Parathyroid adenoma (tissue), 2 donors: ENCODE results near the gene ZNF573.
"Not testable (repeated sequence)": the region's sequence is repeated elsewhere in the genome, so short reads cannot be mapped to it uniquely, and the experiment has no call there.

Source experiments
- H2AFZ ChIP-seq: fragments of 300-600 bp; sonication (generic); one replicate; pipeline ENCODE4 v1.7.0; 2017; ENCODE audit warnings: antibody characterized with exemption, mild to moderate bottlenecking
- H3K27ac ChIP-seq: fragments of 300-600 bp; sonication (generic); one replicate; pipeline ENCODE4 v1.7.0; 2017
- H3K27me3 ChIP-seq: fragments of 300-600 bp; sonication (generic); one replicate; pipeline ENCODE4 v1.7.0; 2017; ENCODE audit warnings: low read length; ENCODE audit not compliant: control insufficient read depth, insufficient read depth
- H3K36me3 ChIP-seq: fragments of 300-600 bp; sonication (generic); one replicate; pipeline ENCODE4 v1.7.0; 2017; ENCODE audit warnings: low read length; ENCODE audit not compliant: control insufficient read depth, insufficient read depth
- H3K4me1 ChIP-seq: fragments of 300-600 bp; sonication (generic); one replicate; pipeline ENCODE4 v1.7.0; 2017; ENCODE audit warnings: control low read depth
- H3K4me2 ChIP-seq: fragments of 300-600 bp; sonication (generic); one replicate; pipeline ENCODE4 v1.7.0; 2017; ENCODE audit warnings: low read length
- H3K4me3 ChIP-seq: fragments of 300-600 bp; sonication (generic); one replicate; pipeline ENCODE4 v1.7.0; 2017; ENCODE audit warnings: low read depth, low read length
- H3K79me2 ChIP-seq: fragments of 300-600 bp; sonication (generic); one replicate; pipeline ENCODE4 v1.7.0; 2017; ENCODE audit warnings: control low read depth
- H3K9ac ChIP-seq: fragments of 300-600 bp; sonication (generic); one replicate; pipeline ENCODE4 v1.7.0; 2017; ENCODE audit warnings: mild to moderate bottlenecking
- H3K9me3 ChIP-seq: fragments of 300-600 bp; sonication (generic); one replicate; pipeline ENCODE4 v1.7.0; 2017; ENCODE audit warnings: low read length; ENCODE audit not compliant: control insufficient read depth
- CTCF ChIP-seq: fragments of 300-600 bp; sonication (generic); IDR thresholded peaks from one replicate; pipeline ENCODE4 v1.7.0; 2017; ENCODE audit warnings: antibody characterized with exemption, mild to moderate bottlenecking
- donor health status: primary hyperparathyroidism.

The ZNF573 gene

DNA sequence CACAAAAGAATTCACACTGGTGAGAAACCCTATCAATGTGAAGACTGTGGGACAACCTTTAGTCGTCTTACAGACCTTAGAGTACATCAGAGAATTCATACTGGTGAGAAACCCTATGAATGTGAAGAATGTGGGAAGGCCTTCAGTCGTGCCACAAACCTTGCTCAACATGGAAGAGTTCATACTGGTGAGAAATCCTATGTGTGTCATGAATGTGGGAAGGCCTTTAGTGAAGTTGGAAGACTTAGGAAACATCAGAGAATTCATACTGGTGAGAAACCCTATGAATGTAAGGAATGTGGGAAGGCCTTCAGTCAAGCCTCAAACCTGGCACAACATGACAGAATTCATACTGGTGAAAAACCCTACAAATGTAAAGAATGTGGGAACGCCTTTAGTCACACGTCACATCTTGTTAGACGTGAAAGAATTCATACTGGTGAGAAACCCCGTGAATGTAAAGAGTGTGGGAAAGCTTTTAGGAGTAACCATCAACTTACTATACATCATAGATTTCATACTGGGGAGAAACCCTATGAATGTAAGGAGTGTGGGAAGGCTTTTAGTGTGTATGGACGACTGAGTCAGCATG lies 24.0 kb upstream of the ZNF573 start:
- no peak overlapping the region for H2AFZ ChIP-seq
- no peak overlapping the region for H3K4me3 ChIP-seq
- no peaks in the 10 kb centered on the region for H3K27me3 ChIP-seq
- no peaks in the 10 kb centered on the region for H3K9me3 ChIP-seq
- no peaks in the 10 kb centered on the region for H3K36me3 ChIP-seq
- TF ChIP-seq CTCF, result no peak
- no peak overlapping the region for H3K4me2 ChIP-seq
- no peaks in the 10 kb centered on the region for H3K4me1 ChIP-seq
- H3K27ac ChIP-seq, result no peak overlapping the region
- H3K79me2 ChIP-seq, result no peaks in the 10 kb centered on the region
- H3K9ac ChIP-seq, result no peak overlapping the region

GRCh38 chr19:37790244-37790925 lies 11.0 kb upstream of the ZNF573 start:
- no peak overlapping the region for H3K9ac ChIP-seq
- TF ChIP-seq CTCF, result no peak
- no peaks in the 10 kb centered on the region for H3K4me1 ChIP-seq
- H3K27ac ChIP-seq, result no peak overlapping the region
- H3K4me3 ChIP-seq, result no peak overlapping the region
- H2AFZ ChIP-seq, result no peak overlapping the region
- no peaks in the 10 kb centered on the region for H3K79me2 ChIP-seq
- peaks cover 2% of the 10 kb centered on the region for H3K36me3 ChIP-seq
- no peaks in the 10 kb centered on the region for H3K27me3 ChIP-seq
- no peak overlapping the region for H3K4me2 ChIP-seq
- H3K9me3 ChIP-seq, result no peaks in the 10 kb centered on the region

DNA sequence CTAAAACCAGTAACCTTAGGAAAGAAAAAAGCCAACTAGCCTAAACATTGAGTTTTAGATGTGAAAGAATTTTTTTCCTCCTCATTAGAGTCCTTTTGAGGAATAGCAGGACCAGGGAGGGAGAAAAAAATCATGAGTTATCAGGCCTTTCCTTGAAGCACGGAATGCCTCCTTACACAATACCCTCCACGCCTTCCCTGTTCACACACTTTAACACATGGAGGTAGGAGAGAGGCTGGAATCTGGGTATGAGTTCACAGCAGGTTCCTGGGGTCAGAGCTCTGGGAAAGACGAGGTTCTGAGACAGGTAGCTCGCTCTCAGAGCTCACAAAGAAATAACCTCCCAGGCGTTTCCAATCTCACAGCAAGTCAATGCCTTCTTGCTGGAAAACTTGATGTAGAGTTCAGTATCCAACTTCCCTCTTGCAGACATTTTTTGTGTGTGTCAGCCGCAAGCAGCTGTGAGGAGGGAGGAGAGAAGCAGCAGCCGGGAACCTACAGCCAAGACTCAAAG lies 716 bp downstream of the ZNF573 start:
- H3K4me2 ChIP-seq, result peak overlapping the region; percentile 89
- no peaks in the 10 kb centered on the region for H3K36me3 ChIP-seq
- peak overlapping the region; percentile 82 for H3K27ac ChIP-seq
- peak overlapping the region; percentile 98 for H2AFZ ChIP-seq
- H3K4me3 ChIP-seq, result peak overlapping the region; percentile 94
- H3K79me2 ChIP-seq, result no peaks in the 10 kb centered on the region
- H3K9ac ChIP-seq, result no peak overlapping the region
- no peak for TF ChIP-seq CTCF
- H3K9me3 ChIP-seq, result no peaks in the 10 kb centered on the region
- H3K4me1 ChIP-seq, result no peaks in the 10 kb centered on the region
- no peaks in the 10 kb centered on the region for H3K27me3 ChIP-seq

DNA sequence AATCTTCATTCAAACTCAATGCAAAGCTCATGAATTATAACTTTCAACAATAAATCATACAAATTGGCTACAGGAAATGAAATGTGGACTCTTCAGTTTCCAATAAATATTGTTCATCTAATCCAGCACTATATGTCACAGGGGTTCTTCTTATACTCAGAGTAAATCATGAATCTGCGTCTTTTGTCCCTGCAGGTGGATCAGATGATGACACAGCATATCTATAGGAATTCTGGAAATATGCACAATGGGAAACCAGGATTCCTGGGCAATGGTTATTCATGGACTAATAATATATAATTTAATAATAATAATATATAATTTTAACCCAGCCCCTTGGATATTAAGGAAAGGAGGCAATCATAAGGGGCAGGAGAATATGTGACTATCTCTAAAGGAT lies 8.4 kb downstream of the ZNF573 start:
- Histone ChIP-seq H3K9ac (no peak overlapping the region), H3K9me3 (no peaks in the 10 kb centered on the region), H3K36me3 (no peaks in the 10 kb centered on the region), H3K27ac (no peak overlapping the region), H2AFZ (no peak overlapping the region), H3K79me2 (no peaks in the 10 kb centered on the region), H3K4me1 (no peaks in the 10 kb centered on the region), H3K4me3 (no peak overlapping the region), H3K4me2 (no peak overlapping the region), H3K27me3 (no peaks in the 10 kb centered on the region)
- TF ChIP-seq CTCF, result no peak

DNA sequence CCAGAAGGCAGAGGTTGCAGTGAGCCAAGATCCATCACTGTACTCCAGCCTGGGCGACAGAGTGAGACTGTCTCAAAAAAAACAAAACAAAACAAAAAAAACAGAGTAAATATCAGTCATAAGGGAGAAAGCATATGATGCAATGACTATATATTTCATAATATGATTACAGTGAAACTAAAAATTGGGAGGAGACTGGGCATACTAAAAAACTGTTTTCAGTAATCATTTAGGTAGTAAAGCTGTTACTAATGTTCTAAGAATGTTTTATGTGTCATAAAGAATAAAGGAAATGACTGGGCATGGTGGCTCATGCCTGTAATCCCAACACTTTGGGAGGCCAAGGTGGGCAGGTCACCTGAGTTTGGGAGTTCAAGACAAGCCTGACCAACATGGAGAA lies 15.9 kb downstream of the ZNF573 start:
- H3K36me3 ChIP-seq, result no peaks in the 10 kb centered on the region
- TF ChIP-seq CTCF, result no peak

DNA sequence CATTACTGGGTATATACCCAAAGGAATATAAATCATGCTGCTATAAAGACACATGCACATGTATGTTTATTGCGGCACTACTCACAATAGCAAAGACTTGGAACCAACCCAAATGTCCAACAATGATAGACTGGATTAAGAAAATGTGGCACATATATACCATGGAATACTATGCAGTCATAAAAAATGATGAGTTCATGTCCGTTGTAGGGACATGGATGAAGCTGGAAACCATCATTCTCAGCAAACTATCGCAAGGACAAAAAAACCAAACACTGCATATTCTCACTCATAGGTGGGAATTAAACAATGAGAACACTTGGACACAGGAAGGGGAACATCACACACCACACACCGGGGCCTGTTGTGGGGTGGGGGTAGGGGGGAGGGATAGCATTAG lies 21.7 kb downstream of the ZNF573 start:
- not testable (repeated sequence) for H3K9ac ChIP-seq, H3K79me2 ChIP-seq, H3K27me3 ChIP-seq, H3K9me3 ChIP-seq, H3K4me2 ChIP-seq, H3K36me3 ChIP-seq, H3K4me1 ChIP-seq, H2AFZ ChIP-seq, H3K27ac ChIP-seq, H3K4me3 ChIP-seq

More for the DNA sequence above, 15.9 kb downstream of the ZNF573 start:
- no peak overlapping the region for H3K27ac ChIP-seq
- H3K9ac ChIP-seq, result no peak overlapping the region
- H2AFZ ChIP-seq, result no peak overlapping the region
- no peak overlapping the region for H3K4me3 ChIP-seq
- no peaks in the 10 kb centered on the region for H3K9me3 ChIP-seq
- no peaks in the 10 kb centered on the region for H3K4me1 ChIP-seq
- no peak overlapping the region for H3K4me2 ChIP-seq
- no peaks in the 10 kb centered on the region for H3K27me3 ChIP-seq
- H3K79me2 ChIP-seq, result no peaks in the 10 kb centered on the region
